Glutamatergic neuron (in vitro differentiated cells): ENCODE data around the gene TP53I11. TPM values are rescaled to one million over a fixed set of nuclear protein-coding genes. Genes with fewer than 3 reads are reported as not detected.

Experiments used
- DNase-seq: peaks from one replicate; pipeline ENCODE4 v3.0.0; 2022
- H3K27ac Mint-ChIP-seq: one replicate; pipeline ENCODE4 v1.8.0; 2020; ENCODE audit warnings: mild to moderate bottlenecking, mixed read lengths, inconsistent platforms; ENCODE audit not compliant: unreplicated experiment
- H3K27me3 Mint-ChIP-seq: one replicate; pipeline ENCODE4 v1.8.0; 2020; ENCODE audit warnings: mild to moderate bottlenecking, moderate library complexity, mixed read lengths, inconsistent platforms; ENCODE audit not compliant: unreplicated experiment
- H3K36me3 Mint-ChIP-seq: one replicate; pipeline ENCODE4 v1.8.0; 2020; ENCODE audit warnings: mild to moderate bottlenecking, mixed read lengths, inconsistent platforms; ENCODE audit not compliant: unreplicated experiment
- H3K4me1 Mint-ChIP-seq: one replicate; pipeline ENCODE4 v1.8.0; 2020; ENCODE audit warnings: mild to moderate bottlenecking, low read depth, mixed read lengths, inconsistent platforms; ENCODE audit not compliant: unreplicated experiment
- H3K4me3 Mint-ChIP-seq: one replicate; pipeline ENCODE4 v1.8.0; 2020; ENCODE audit warnings: mild to moderate bottlenecking, mixed read lengths, inconsistent platforms; ENCODE audit not compliant: unreplicated experiment
- H3K9me3 Mint-ChIP-seq: one replicate; pipeline ENCODE4 v1.8.0; 2020; ENCODE audit warnings: mild to moderate bottlenecking, moderate library complexity, mixed read lengths, inconsistent platforms; ENCODE audit not compliant: unreplicated experiment
- total RNA-seq: library from RNA; stranded (reverse); fragmentation: NEBNext Ultra II Directional; extraction: Animal tissue kit (Norgen Biotek cat#: 25700); gene quantifications from one replicate; pipeline ENCODE4 v1.2.1, GENCODE V29; 2021; ENCODE audit not compliant: unreplicated experiment
- TF ChIP-seq, protein P1 (sequence below): fragments of 200-600 bp; sonication (generic); IDR thresholded peaks from one replicate; pipeline ENCODE4 v1.5.0; 2021; ENCODE audit not compliant: partially characterized antibody, unreplicated experiment

TP53I11 gene
- total RNA-seq, 1 donor from 2014 or later = 420 TPM

DNA sequence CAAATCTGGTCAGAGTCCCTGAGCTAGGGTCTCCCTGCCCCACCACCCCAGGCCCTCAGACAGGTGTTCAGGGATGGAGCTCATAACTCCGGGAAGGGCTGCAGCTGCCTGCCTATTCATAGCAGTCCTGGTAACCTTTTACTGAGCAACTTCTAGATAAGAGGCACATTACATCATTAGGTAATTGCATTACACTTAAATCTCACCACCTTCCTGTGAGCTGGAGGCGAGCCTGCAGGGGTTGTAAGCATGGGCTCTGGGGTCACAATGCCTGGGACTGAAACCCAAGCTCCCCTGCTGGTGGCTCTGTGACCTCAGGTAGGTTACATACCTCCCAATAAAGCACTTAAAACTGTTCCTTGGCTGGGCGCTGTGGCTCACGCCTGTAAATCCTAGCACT, 22.5 kb downstream of the TP53I11 start:
- no peak for DNase-seq
- peaks cover 31% of the 10 kb centered on the region for H3K9me3 Mint-ChIP-seq
- peaks cover 37% of the 10 kb centered on the region for H3K4me1 Mint-ChIP-seq
- TF ChIP-seq, protein P1, sequence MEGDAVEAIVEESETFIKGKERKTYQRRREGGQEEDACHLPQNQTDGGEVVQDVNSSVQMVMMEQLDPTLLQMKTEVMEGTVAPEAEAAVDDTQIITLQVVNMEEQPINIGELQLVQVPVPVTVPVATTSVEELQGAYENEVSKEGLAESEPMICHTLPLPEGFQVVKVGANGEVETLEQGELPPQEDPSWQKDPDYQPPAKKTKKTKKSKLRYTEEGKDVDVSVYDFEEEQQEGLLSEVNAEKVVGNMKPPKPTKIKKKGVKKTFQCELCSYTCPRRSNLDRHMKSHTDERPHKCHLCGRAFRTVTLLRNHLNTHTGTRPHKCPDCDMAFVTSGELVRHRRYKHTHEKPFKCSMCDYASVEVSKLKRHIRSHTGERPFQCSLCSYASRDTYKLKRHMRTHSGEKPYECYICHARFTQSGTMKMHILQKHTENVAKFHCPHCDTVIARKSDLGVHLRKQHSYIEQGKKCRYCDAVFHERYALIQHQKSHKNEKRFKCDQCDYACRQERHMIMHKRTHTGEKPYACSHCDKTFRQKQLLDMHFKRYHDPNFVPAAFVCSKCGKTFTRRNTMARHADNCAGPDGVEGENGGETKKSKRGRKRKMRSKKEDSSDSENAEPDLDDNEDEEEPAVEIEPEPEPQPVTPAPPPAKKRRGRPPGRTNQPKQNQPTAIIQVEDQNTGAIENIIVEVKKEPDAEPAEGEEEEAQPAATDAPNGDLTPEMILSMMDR = no peak
- peaks cover 5% of the 10 kb centered on the region for H3K36me3 Mint-ChIP-seq
- H3K27ac Mint-ChIP-seq = no peak overlapping the region
- H3K4me3 Mint-ChIP-seq = no peak overlapping the region
- peaks cover 18% of the 10 kb centered on the region for H3K27me3 Mint-ChIP-seq

DNA sequence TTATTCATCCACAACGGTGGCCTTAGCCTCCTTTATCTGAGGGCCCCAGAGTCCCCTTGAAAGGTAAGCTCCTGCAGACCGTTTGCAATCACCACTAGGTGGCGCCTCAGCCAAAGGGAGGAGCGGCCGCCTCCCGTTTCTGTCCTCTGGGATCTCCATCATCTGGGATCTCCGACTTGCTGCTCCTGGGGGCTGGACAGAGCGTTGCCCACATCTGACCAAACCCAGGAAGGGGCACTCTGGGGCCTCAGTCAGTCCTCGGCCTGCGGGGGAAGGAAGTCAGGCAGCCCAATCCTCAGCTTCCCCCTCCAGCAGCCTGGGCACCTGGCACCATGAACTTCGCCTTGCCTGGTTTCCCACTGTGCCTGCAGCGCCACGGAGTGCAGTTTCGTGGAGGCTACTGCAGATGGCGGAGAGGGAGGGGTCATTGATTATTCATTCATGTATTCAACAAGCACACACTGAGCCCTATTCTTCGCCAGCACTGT, 23.5 kb downstream of the TP53I11 start:
- TF ChIP-seq, protein P1 = peak; percentile 95
- peaks cover 13% of the 10 kb centered on the region for H3K27me3 Mint-ChIP-seq
- H3K36me3 Mint-ChIP-seq = peaks cover 5% of the 10 kb centered on the region
- peaks cover 29% of the 10 kb centered on the region for H3K9me3 Mint-ChIP-seq
- peak; percentile 88 for DNase-seq
- H3K4me1 Mint-ChIP-seq = peaks cover 31% of the 10 kb centered on the region
- H3K27ac Mint-ChIP-seq = peak overlapping the region; percentile 17
- H3K4me3 Mint-ChIP-seq = no peak overlapping the region

DNA sequence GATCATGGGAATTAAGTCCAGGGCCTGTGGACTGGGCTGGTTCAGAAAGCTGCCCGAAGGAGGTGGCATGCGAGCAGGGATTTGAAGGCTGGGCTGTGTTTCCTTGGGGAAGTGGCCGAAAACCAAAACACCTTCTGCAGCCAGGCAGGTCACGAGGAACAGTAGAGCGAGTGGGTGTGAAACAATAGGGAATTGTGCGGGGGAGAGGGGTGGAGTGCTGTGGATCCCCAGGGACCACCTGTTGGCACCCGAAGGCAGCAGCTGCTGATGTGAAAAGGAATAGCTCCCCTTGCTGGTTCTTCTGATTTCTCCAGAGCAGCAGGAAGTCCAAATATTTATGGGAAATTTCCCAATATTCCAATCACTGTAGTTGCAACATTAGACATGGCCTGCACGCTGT, 24.6 kb downstream of the TP53I11 start:
- Mint-ChIP-seq H3K27me3 (peaks cover 13% of the 10 kb centered on the region), H3K27ac (no peak overlapping the region), H3K9me3 (peaks cover 23% of the 10 kb centered on the region), H3K4me3 (no peak overlapping the region), H3K36me3 (peaks cover 5% of the 10 kb centered on the region), H3K4me1 (peaks cover 23% of the 10 kb centered on the region)
- no peak for DNase-seq
- TF ChIP-seq, protein P1 = no peak

DNA sequence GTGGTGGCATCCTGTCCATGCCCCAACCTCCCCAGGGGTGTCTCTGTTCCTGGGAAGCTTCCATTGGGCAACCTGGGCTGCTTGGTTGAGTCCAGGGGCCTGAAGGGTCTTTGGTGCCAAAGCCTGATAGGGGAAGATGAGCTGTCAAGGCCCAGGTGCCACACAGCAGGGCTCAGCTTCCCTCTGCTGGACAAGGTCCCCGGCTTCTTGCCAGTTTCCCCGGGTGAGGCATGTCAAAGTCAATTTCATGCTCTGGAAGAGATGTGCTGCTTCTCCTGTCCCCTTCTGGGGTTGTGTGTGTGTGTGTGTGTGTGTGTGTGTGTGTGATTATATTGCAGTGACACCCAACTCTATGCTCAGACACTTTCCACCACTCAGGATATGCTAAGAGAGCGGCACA, 26.9 kb downstream of the TP53I11 start:
- H3K27me3 Mint-ChIP-seq = peaks cover 7% of the 10 kb centered on the region
- H3K9me3 Mint-ChIP-seq = peaks cover 10% of the 10 kb centered on the region
- TF ChIP-seq, protein P1 = no peak
- peaks cover 9% of the 10 kb centered on the region for H3K4me1 Mint-ChIP-seq
- H3K4me3 Mint-ChIP-seq = no peak overlapping the region
- no peaks in the 10 kb centered on the region for H3K36me3 Mint-ChIP-seq
- no peak overlapping the region for H3K27ac Mint-ChIP-seq
- no peak for DNase-seq

DNA sequence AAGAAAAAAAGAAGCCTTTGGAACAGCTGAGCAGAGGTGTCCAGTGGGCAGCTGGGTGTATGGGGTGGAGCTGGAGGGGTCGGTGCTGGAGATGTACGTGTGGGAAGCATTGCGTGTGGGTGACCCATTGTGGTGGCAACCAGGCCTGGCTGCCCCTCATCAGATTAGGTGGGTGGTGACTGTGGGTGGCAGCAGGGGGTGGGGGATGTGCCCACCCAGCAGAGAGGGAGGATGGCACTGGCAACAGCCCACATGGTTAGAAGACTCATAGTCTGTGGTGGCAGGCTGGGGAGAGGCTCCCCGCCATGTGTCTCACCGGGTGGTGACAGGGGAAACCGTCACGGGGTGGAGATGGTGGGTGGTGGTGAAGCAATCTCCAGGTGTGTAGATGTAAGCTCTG, 27.6 kb downstream of the TP53I11 start:
- peaks cover 10% of the 10 kb centered on the region for H3K9me3 Mint-ChIP-seq
- no peak for DNase-seq
- TF ChIP-seq, protein P1 = no peak
- H3K27ac Mint-ChIP-seq = no peak overlapping the region
- no peak overlapping the region for H3K4me3 Mint-ChIP-seq
- H3K4me1 Mint-ChIP-seq = peaks cover 9% of the 10 kb centered on the region
- peaks cover 7% of the 10 kb centered on the region for H3K27me3 Mint-ChIP-seq
- no peaks in the 10 kb centered on the region for H3K36me3 Mint-ChIP-seq
